Stomach (tissue), 9 donors: Measurements from ENCODE around the gene AVPR2. TPM values are rescaled to one million over a fixed set of nuclear protein-coding genes. Genes with fewer than 3 reads are reported as not detected.

ENCODE experiments used
- DNase-seq, 2 donors: peaks; one replicate each; pipeline versions ENCODE4 v3.0.0 to v3.0.0-alpha.2; 2013 to 2019
- H3K27ac ChIP-seq, 5 donors: fragments of 200-600 bp in 4 of 5; sonication (generic) in 4 of 5; one replicate each; pipeline ENCODE4 v1.5.1; 2013 to 2019; ENCODE audit warnings: mild to moderate bottlenecking in 1 of 5, moderate library complexity in 1 of 5
- H3K27me3 ChIP-seq, 3 donors: fragments of 200-600 bp; sonication (generic); one replicate each; pipeline ENCODE4 v1.5.1; 2017 to 2019; ENCODE audit warnings: mixed run types in 1 of 3
- H3K36me3 ChIP-seq, 4 donors: fragments of 200-600 bp; sonication (generic); 1 replicate in 3 of 4; 2 replicates in 1 of 4; pipeline ENCODE4 v1.5.1; 2016 to 2019
- H3K4me1 ChIP-seq, 4 donors: fragments of 200-600 bp; sonication (generic); one replicate each; pipeline ENCODE4 v1.5.1; 2016 to 2019
- H3K4me3 ChIP-seq, 4 donors: fragments of 200-600 bp; sonication (generic) in 3 of 4; one replicate each; pipeline ENCODE4 v1.5.1; 2016 to 2019; ENCODE audit warnings: mild to moderate bottlenecking in 1 of 4
- H3K9me3 ChIP-seq, 4 donors: fragments of 200-600 bp; sonication (generic); one replicate each; pipeline ENCODE4 v1.5.1; 2016 to 2019
- CTCF ChIP-seq, 7 experiments: fragments of 450-650 bp in 4 of 7; fragments of 200-600 bp in 3 of 7; sonication (generic) in 3 of 7; IDR thresholded peaks; one replicate each; pipeline ENCODE4 v1.5.1; 2016 to 2019; ENCODE audit warnings: antibody characterized with exemption in 7 of 7, control low read depth in 2 of 7, mild to moderate bottlenecking in 1 of 7
- EP300 ChIP-seq: sonication (generic); formaldehyde crosslinking; IDR thresholded peaks from one replicate; pipeline ENCODE4 v1.6.1; 2017; ENCODE audit warnings: antibody characterized with exemption
- POLR2A ChIP-seq, 4 donors: fragments of 450-650 bp; IDR thresholded peaks; one replicate each; pipeline ENCODE4 v1.6.1; 2016; ENCODE audit warnings: antibody characterized with exemption in 4 of 4, control low read depth in 2 of 4, mild to moderate bottlenecking in 1 of 4, moderate library complexity in 1 of 4
- POLR2AphosphoS5 ChIP-seq, 3 donors: sonication (generic); formaldehyde crosslinking; IDR thresholded peaks; one replicate each; pipeline ENCODE4 v1.6.1; 2016; ENCODE audit warnings: antibody characterized with exemption in 3 of 3
- WGBS, 5 donors: extraction: QIAGEN DNeasy Blood & Tissue Kit in 3 of 5; methylation state at CpG; one replicate each; pipeline versions ENCODE4 v1.1.5 to v1.1.7; 2013 to 2018; 5-methylcytosine and 5-hydroxymethylcytosine counted together
- intact Hi-C: fragments of 100-400 bp; cut with DNase I; formaldehyde crosslinking; loops from one replicate; pipeline ENCODE4 v1.15.1; 2023; ENCODE audit warnings: low total_unique reads
- polyA plus RNA-seq, 3 donors: library from polyadenylated mRNA; stranded (reverse); fragments of 200-250 nt; gene quantifications; one replicate each; pipeline ENCODE4 v1.2.3, GENCODE V29; 2013
- total RNA-seq, 5 donors: library from RNA; depleted of rRNA; stranded (reverse); fragments of >200 nt; gene quantifications; one replicate each; pipeline versions ENCODE4 v1.1.0 to v1.2.3, GENCODE V29; 2014 to 2016
- donor health status: healthy with polysubstance abuse.
- donor health status: Bipolar disorder and iron deficiency.
- donor health status: healthy.

Gene AVPR2
- total and polyA plus RNA-seq, 8 donors: 0.19 to 1.4 (median 0.72) TPM; not detected in 4

- TF ChIP-seq CTCF (IDR thresholded peaks at IDR 0.05): no peak
- no peak for TF ChIP-seq EP300
- no peak for TF ChIP-seq POLR2AphosphoS5 (IDR thresholded peaks at IDR 0.05)
- TF ChIP-seq POLR2A (IDR thresholded peaks at IDR 0.05): no peak
- no peak overlapping the region for H3K27ac ChIP-seq
- no peaks in the 10 kb centered on the region for H3K4me1 ChIP-seq
- intact Hi-C loops: no loop called here
- no peak for DNase-seq
- 45 to 79% (median 58%) methylated on average over 16 to 21 of the region's 21 CpGs for WGBS, 5 donors
- no peak overlapping the region for H3K4me3 ChIP-seq
- no peaks in the 10 kb centered on the region for H3K36me3 ChIP-seq
- H3K9me3 ChIP-seq: peaks cover 0 to 6% (median 2%) of the 10 kb centered on the region in 4 donors
- peaks cover 0 to 34% (median 9%) of the 10 kb centered on the region in 3 donors for H3K27me3 ChIP-seq
Measured at GRCh38 chrX:153861733-153862310, 42.7 kb upstream of the AVPR2 start.

- no peaks in the 10 kb centered on the region for H3K36me3 ChIP-seq
- WGBS, 5 donors: 51 to 73% (median 68%) methylated on average over 11 to 22 of the region's 22 CpGs
- DNase-seq: no peak
- no peak overlapping the region for H3K27ac ChIP-seq
- TF ChIP-seq POLR2AphosphoS5 (IDR thresholded peaks at IDR 0.05): no peak
- TF ChIP-seq CTCF (IDR thresholded peaks at IDR 0.05): no peak
- TF ChIP-seq EP300: no peak
- no peak for TF ChIP-seq POLR2A (IDR thresholded peaks at IDR 0.05)
- H3K9me3 ChIP-seq: peaks cover 0 to 6% (median 2%) of the 10 kb centered on the region in 4 donors
- H3K4me1 ChIP-seq: no peaks in the 10 kb centered on the region
- no peak overlapping the region for H3K4me3 ChIP-seq
- intact Hi-C loops: no loop called here
- peaks cover 0 to 31% (median 6%) of the 10 kb centered on the region in 3 donors for H3K27me3 ChIP-seq
Measured at GRCh38 chrX:153862369-153863250, 41.9 kb upstream of the AVPR2 start.

GRCh38 chrX:153863251-153863991 is 41.1 kb upstream of the AVPR2 start:
- Histone ChIP-seq H3K27ac (no peak overlapping the region), H3K27me3 (peaks cover 0 to 23% (median 6%) of the 10 kb centered on the region in 3 donors), H3K4me3 (no peak overlapping the region), H3K9me3 (peaks cover 0 to 5% (median 0%) of the 10 kb centered on the region in 4 donors), H3K4me1 (no peaks in the 10 kb centered on the region), H3K36me3 (no peaks in the 10 kb centered on the region)
- intact Hi-C loops: no loop called here
- TF ChIP-seq CTCF (IDR thresholded peaks at IDR 0.05) (no peak), POLR2A (IDR thresholded peaks at IDR 0.05) (no peak), POLR2AphosphoS5 (IDR thresholded peaks at IDR 0.05) (no peak)
- DNase-seq: no peak
- WGBS, 5 donors: 64 to 100% (median 70%) methylated on average over 1 to 28 of the region's 28 CpGs

- Histone ChIP-seq H3K27ac (no peak overlapping the region), H3K4me1 (no peaks in the 10 kb centered on the region), H3K4me3 (no peak overlapping the region), H3K36me3 (no peaks in the 10 kb centered on the region), H3K27me3 (peaks cover 0 to 23% (median 6%) of the 10 kb centered on the region in 3 donors), H3K9me3 (peaks cover 0 to 5% (median 0%) of the 10 kb centered on the region in 4 donors)
- DNase-seq: no peak
- intact Hi-C loops: no loop called here
- WGBS, 5 donors: 77 to 88% (median 86%) methylated on average over 6 to 10 of the region's 10 CpGs
- TF ChIP-seq POLR2AphosphoS5 (IDR thresholded peaks at IDR 0.05): no peak
- no peak for TF ChIP-seq POLR2A (IDR thresholded peaks at IDR 0.05)
- TF ChIP-seq EP300: no peak
- no peak for TF ChIP-seq CTCF (IDR thresholded peaks at IDR 0.05)
Measured at GRCh38 chrX:153864101-153864500, 40.4 kb upstream of the AVPR2 start.
